ENCODE data around the gene NECAB2. TPM values are rescaled to one million over a fixed set of nuclear protein-coding genes. Genes with fewer than 3 reads are reported as not detected.

NECAB2 gene
- polyA plus RNA-seq, 1 experiment = 0.20 TPM

GRCh38 chr16:83969771-83970429 is 1.9 kb downstream of the NECAB2 start:
- peaks cover 18% of the 10 kb centered on the region for H3K27me3 ChIP-seq (ENCODE audit: control insufficient read depth, insufficient read depth, low read length)
- TF ChIP-seq CTCF (IDR thresholded peaks at IDR 0.05; ENCODE audit: low read depth, low read length) = no peak
- no peak overlapping the region for H3K27ac ChIP-seq (ENCODE audit: low read depth, low read length)
- no peak overlapping the region for H3K4me3 ChIP-seq (ENCODE audit: low read depth, low read length)
- no peak for DNase-seq (ENCODE audit: low read depth, low spot score)
- POLR2A ChIA-PET = no interaction called here
- no peaks in the 10 kb centered on the region; the same call in 1 of the 2 replicates for H3K9me3 ChIP-seq (ENCODE audit: control insufficient read depth, insufficient read depth, low read length)
- CTCF ChIA-PET = interaction anchor here (1.5 to 2.1 kb wide), 5 partner anchors 72 to 96 kb away, joined by 3 to 12 read pairs (median 10); no protein-coding TSS in a partner anchor

DNA sequence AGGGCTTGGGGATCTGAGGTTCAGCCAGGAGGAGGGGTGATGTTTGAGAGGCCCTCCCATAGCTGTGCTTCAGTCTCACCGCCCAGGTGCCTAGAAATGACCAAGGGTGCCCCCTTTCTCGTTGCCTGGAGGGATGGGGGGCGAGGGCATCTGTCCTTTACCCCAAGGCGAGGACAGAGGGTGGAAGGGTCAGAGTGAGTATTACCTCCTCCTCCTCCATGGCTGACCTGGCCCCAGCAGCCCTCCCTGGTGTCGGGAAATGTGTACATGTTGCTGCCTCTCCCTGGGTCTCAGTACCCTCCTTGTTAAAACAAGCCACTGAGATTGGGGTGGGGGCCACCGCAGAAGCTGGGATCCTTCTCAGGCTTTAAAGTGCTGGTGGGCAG is 2.4 kb downstream of the NECAB2 start:
- TF ChIP-seq CTCF (IDR thresholded peaks at IDR 0.05; ENCODE audit: low read depth, low read length) = no peak
- Histone ChIP-seq H3K4me3 (ENCODE audit: low read depth, low read length) (no peak overlapping the region), H3K27ac (ENCODE audit: low read depth, low read length) (no peak overlapping the region), H3K9me3 (ENCODE audit: control insufficient read depth, insufficient read depth, low read length) (no peaks in the 10 kb centered on the region; the same call in 1 of the 2 replicates), H3K27me3 (ENCODE audit: control insufficient read depth, insufficient read depth, low read length) (peaks cover 18% of the 10 kb centered on the region)
- DNase-seq (ENCODE audit: low read depth, low spot score) = no peak
- POLR2A ChIA-PET = no interaction called here
- CTCF ChIA-PET = interaction anchor here (1.6 to 2.1 kb wide), 4 partner anchors 71 to 95 kb away, joined by 3 to 12 read pairs (median 9); no protein-coding TSS in a partner anchor

DNA sequence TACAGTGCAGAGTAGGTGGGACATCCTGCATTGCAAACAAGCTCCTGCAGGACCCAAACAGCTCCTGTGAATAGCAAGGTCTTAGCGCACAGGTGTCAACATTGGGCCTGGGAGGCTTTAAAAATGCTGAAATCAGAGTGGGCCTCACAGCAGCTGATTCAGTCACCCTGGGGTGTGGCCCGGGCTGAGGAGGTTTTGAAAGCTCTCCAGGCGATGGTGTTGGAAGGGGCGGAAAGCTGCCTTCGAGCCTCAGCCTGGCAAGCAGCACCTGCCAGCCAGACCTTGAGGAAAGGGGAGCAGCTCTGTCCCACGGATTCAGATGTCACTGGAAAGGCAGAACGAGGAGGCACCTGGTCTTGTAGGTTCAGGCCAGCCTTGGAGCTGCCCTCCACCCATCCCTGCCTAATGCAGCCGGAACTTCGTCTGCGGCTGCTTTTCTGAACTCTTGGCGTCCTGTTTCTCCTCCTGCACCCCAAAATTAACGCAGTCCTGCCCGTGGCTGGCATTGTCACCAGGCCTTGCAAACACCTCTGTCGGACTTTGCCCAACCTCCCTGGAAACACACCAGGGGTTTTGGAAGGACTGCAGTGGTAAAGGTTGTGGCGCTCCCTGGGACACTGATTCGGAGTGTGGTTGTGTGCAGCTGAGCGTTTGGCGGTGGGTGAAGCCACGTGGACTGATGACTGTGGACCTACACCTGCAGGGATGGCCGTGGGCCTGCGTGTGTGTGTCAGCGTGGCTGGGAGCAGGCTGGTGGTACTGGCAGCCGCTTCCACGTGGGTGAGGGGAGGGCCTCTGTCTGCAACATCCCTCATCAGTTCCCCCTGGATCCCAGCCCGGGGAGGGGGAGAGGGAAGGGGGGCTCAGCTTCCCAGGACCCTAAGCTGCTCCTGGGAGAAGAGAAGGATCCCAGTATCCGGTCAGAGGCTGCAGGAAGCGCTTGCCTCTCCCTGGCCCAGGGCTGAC is 3.4 kb downstream of the NECAB2 start:
- CTCF ChIA-PET = interaction anchor here (2.1 kb wide), 1 partner anchor 94 kb away, joined by 12 read pairs; no protein-coding TSS in a partner anchor
- no peak for TF ChIP-seq CTCF (IDR thresholded peaks at IDR 0.05; ENCODE audit: low read depth, low read length)
- Histone ChIP-seq H3K9me3 (ENCODE audit: control insufficient read depth, insufficient read depth, low read length) (no peaks in the 10 kb centered on the region; the same call in 1 of the 2 replicates), H3K27ac (ENCODE audit: low read depth, low read length) (no peak overlapping the region), H3K4me3 (ENCODE audit: low read depth, low read length) (no peak overlapping the region), H3K27me3 (ENCODE audit: control insufficient read depth, insufficient read depth, low read length) (peaks cover 23% of the 10 kb centered on the region)
- no peak for DNase-seq (ENCODE audit: low read depth, low spot score)
- POLR2A ChIA-PET = no interaction called here

- Histone ChIP-seq H3K4me3 (ENCODE audit: low read depth, low read length) (no peak overlapping the region), H3K27me3 (ENCODE audit: control insufficient read depth, insufficient read depth, low read length) (peaks cover 23% of the 10 kb centered on the region), H3K27ac (ENCODE audit: low read depth, low read length) (no peak overlapping the region), H3K9me3 (ENCODE audit: control insufficient read depth, insufficient read depth, low read length) (peaks cover 3% of the 10 kb centered on the region)
- no peak for TF ChIP-seq CTCF (IDR thresholded peaks at IDR 0.05; ENCODE audit: low read depth, low read length)
- CTCF ChIA-PET = no interaction called here
- POLR2A ChIA-PET = no interaction called here
- DNase-seq (ENCODE audit: low read depth, low spot score) = no peak
Observed at GRCh38 chr16:83972256-83973008, 4.4 kb downstream of the NECAB2 start.

Data from AG04450 (cell line).